ENCODE measurements around the gene FOCAD. TPM values are rescaled to one million over a fixed set of nuclear protein-coding genes. Genes with fewer than 3 reads are reported as not detected.

The FOCAD gene
- total RNA-seq, 1 experiment from 2014 or later, result 43.3 TPM

GRCh38 chr9:21002040-21002439 is 318.0 kb downstream of the FOCAD start:
- H3K14ac ChIP-seq (ENCODE audit: insufficient read depth, low read length), result no peak overlapping the region
- H3K18ac ChIP-seq (ENCODE audit: insufficient read length, low read depth, low read length), result no peak overlapping the region
- no peaks in the 10 kb centered on the region for H4K20me1 ChIP-seq (ENCODE audit: control insufficient read depth, insufficient read depth, insufficient read length)
- no peak for TF ChIP-seq CTCF (conservative IDR thresholded peaks at IDR 0.05)
- H3K4me2 ChIP-seq (ENCODE audit: insufficient read depth, insufficient read length, low read length), result no peak overlapping the region
- no peaks in the 10 kb centered on the region for H3K27me3 ChIP-seq (ENCODE audit: insufficient read depth, low read length)
- H3K23ac ChIP-seq (ENCODE audit: insufficient read length, low read depth, low read length), result no peak overlapping the region
- no peak overlapping the region for H3K56ac ChIP-seq (ENCODE audit: insufficient read length, low read depth, low read length)
- DNase-seq, result no peak
- no peak overlapping the region for H4K91ac ChIP-seq (ENCODE audit: insufficient read length, low read depth, low read length)
- no peaks in the 10 kb centered on the region for H3K23me2 ChIP-seq (ENCODE audit: insufficient read length, low read depth, low read length, poor library complexity, severe bottlenecking)
- H2BK15ac ChIP-seq (ENCODE audit: low read depth, low read length), result no peak overlapping the region
- H3K9me3 ChIP-seq (ENCODE audit: control insufficient read depth, low read depth, low read length), result no peaks in the 10 kb centered on the region
- no peak overlapping the region for H2AFZ ChIP-seq (ENCODE audit: low read length)
- H3K36me3 Mint-ChIP-seq (ENCODE audit: insufficient read depth in 1 of 3, low read depth in 3 of 3), result peaks cover 4 to 5% (median 4%) of the 10 kb centered on the region in 3 experiments; a peak in 4 of 7 replicates
- peaks cover 3% of the 10 kb centered on the region; the same call in 1 of the 2 replicates for H3K4me1 ChIP-seq (ENCODE audit: insufficient read depth, low read length)
- H3K27me3 Mint-ChIP-seq (ENCODE audit: low read depth), result no peaks in the 10 kb centered on the region
- no peak overlapping the region for H4K5ac ChIP-seq (ENCODE audit: insufficient read length, low read depth, low read length)
- H3K4me1 Mint-ChIP-seq, result peaks cover 0 to 3% of the 10 kb centered on the region in 2 experiments; a peak in 1 of 4 replicates
- H3K79me2 ChIP-seq (ENCODE audit: insufficient read depth, low read length), result no peaks in the 10 kb centered on the region
- H3K79me1 ChIP-seq (ENCODE audit: insufficient read depth, low read depth, low read length, poor library complexity, severe bottlenecking), result no peaks in the 10 kb centered on the region
- no peak overlapping the region for H2BK120ac ChIP-seq (ENCODE audit: low read depth, low read length, poor library complexity, severe bottlenecking)
- H3K9me3 Mint-ChIP-seq, result peaks cover 0 to 2% of the 10 kb centered on the region in 2 experiments; a peak in 2 of 5 replicates
- no peak overlapping the region for H2BK5ac ChIP-seq (ENCODE audit: insufficient read length, low read length)
- no CpG with 5 or more reads among the region's 2 CpGs for WGBS (ENCODE audit: extremely low coverage, insufficient read length, low lambda C conversion rate)
- no peak overlapping the region for H3K9ac ChIP-seq (ENCODE audit: extremely low read depth, insufficient read length, low read length)
- no peak overlapping the region for H3K27ac Mint-ChIP-seq
- H3K27ac ChIP-seq (ENCODE audit: insufficient read length, low read depth, low read length), result no peak overlapping the region
- H4K8ac ChIP-seq (replicated peaks; ENCODE audit: insufficient read length, low read depth, low read length), result no peak overlapping the region
- H2BK20ac ChIP-seq (ENCODE audit: low read depth, low read length, poor library complexity, severe bottlenecking), result no peak overlapping the region
- H2AK5ac ChIP-seq (ENCODE audit: insufficient read length, low read length), result no peak overlapping the region
- no peak overlapping the region for H2BK12ac ChIP-seq (ENCODE audit: insufficient read length, low read depth, low read length)
- H3K4me3 Mint-ChIP-seq, result no peak overlapping the region
- H3T11ph ChIP-seq (ENCODE audit: low read length), result no peak overlapping the region
- H3K4ac ChIP-seq (ENCODE audit: low read depth, low read length), result no peak overlapping the region
